TTC549 (cell line): ENCODE data around the gene POU6F2.
"Not testable (repeated sequence)": the region's sequence is repeated elsewhere in the genome, so short reads cannot be mapped to it uniquely, and the experiment has no call there.

Experiments used
- FAIRE-seq: peaks from 2 replicates; lab custom pipeline; 2012; peaks lifted over from hg19 to GRCh38; lab: Jason Lieb, UNC

POU6F2 gene

GRCh38 chr7:38977685-38978084 is at the start of gene POU6F2:
POU6F2 (plus strand) TSS chr7:38977909; CDS start chr7:38977954, 45 bp downstream.
- no peak for FAIRE-seq

- FAIRE-seq, result no peak
Observed at GRCh38 chr7:38928506-38928905, 49.2 kb upstream of the POU6F2 start.

GRCh38 chr7:38929460-38930171 is 48.1 kb upstream of the POU6F2 start:
- no peak for FAIRE-seq

GRCh38 chr7:38932509-38933168 is 45.1 kb upstream of the POU6F2 start:
- FAIRE-seq, result peak; percentile 43

- FAIRE-seq, result no peak
Observed at GRCh38 chr7:38934051-38934450, 43.7 kb upstream of the POU6F2 start.

- no peak for FAIRE-seq
Observed at GRCh38 chr7:38934536-38934935, 43.2 kb upstream of the POU6F2 start.

- no peak for FAIRE-seq
Observed at GRCh38 chr7:38936641-38937040, 41.1 kb upstream of the POU6F2 start.

- FAIRE-seq, result no peak
Observed at GRCh38 chr7:38938001-38938485, 39.7 kb upstream of the POU6F2 start.

- no peak for FAIRE-seq
Observed at GRCh38 chr7:38938589-38938988, 39.1 kb upstream of the POU6F2 start.

GRCh38 chr7:38940774-38941173 is 36.9 kb upstream of the POU6F2 start:
- no peak for FAIRE-seq

- no peak for FAIRE-seq
Observed at GRCh38 chr7:38942431-38943051, 35.2 kb upstream of the POU6F2 start.

- not testable (repeated sequence) for FAIRE-seq
Observed at GRCh38 chr7:38947541-38947940, 30.2 kb upstream of the POU6F2 start.

- no peak for FAIRE-seq
Observed at GRCh38 chr7:38950309-38950708, 27.4 kb upstream of the POU6F2 start.

- no peak for FAIRE-seq
Observed at GRCh38 chr7:38951213-38951612, 26.5 kb upstream of the POU6F2 start.

GRCh38 chr7:38953227-38953626 is 24.5 kb upstream of the POU6F2 start:
- FAIRE-seq, result no peak

GRCh38 chr7:38953971-38954370 is 23.7 kb upstream of the POU6F2 start:
- FAIRE-seq, result no peak

GRCh38 chr7:38955892-38956291 is 21.8 kb upstream of the POU6F2 start:
- no peak for FAIRE-seq

GRCh38 chr7:38962028-38962427 is 15.7 kb upstream of the POU6F2 start:
- FAIRE-seq, result peak; percentile 95

- no peak for FAIRE-seq
Observed at GRCh38 chr7:38964921-38965320, 12.8 kb upstream of the POU6F2 start.

GRCh38 chr7:38973760-38974159 is 3.9 kb upstream of the POU6F2 start:
- no peak for FAIRE-seq

- no peak for FAIRE-seq
Observed at GRCh38 chr7:38975944-38976392, 1.7 kb upstream of the POU6F2 start.

- FAIRE-seq, result no peak
Observed at GRCh38 chr7:38978491-38978890, 782 bp downstream of the POU6F2 start.

GRCh38 chr7:38992203-38992602 is 14.5 kb downstream of the POU6F2 start:
- FAIRE-seq, result no peak
